ENCODE data around the gene BIRC6.
"Not testable (repeated sequence)": the region's sequence is repeated elsewhere in the genome, so short reads cannot be mapped to it uniquely, and the experiment has no call there.

BIRC6 gene

DNA sequence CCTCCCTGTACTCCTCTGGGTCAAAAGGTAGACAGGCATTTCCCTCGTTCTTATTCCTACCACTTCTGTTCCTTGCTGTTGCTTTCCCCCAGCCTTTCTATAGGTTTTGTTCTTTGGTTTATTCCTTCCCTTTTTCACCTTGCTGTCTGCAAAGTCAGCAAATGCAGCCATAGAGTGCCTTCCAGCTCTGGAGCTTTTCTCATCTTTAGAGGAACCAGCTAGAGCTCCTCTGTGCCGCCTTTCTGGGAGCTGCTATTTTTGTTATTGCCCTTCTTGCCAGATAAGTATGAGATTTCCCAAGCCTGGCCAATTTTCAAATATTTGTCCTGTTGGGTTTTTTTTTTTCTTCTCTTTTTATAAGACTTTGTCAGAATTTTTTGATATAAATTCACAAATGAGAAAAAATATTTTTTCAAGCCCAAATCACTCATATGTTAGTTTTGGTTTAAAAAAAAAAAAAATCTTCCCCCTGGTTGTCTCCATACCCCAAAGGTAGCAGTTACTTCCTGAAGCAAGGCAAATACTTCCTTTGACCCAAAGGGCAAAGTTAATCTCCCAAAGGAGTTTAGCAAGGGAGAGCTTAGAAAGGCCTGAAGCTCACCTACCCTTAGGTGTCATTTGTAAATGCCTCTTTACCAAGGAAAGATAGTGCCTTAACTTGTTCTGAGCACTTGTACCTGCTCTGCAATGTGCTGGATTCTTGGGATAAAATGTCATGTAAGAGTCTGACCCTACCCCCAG lies 265.9 kb downstream of the BIRC6 start:
- DNase-seq, result no peak

GRCh38 chr2:32623311-32623706 lies 266.5 kb downstream of the BIRC6 start:
- DNase-seq, result no peak

GRCh38 chr2:32624812-32625211 lies 268.0 kb downstream of the BIRC6 start:
- no peak for DNase-seq

GRCh38 chr2:32626639-32627221 lies 269.9 kb downstream of the BIRC6 start:
- no peak for DNase-seq

DNA sequence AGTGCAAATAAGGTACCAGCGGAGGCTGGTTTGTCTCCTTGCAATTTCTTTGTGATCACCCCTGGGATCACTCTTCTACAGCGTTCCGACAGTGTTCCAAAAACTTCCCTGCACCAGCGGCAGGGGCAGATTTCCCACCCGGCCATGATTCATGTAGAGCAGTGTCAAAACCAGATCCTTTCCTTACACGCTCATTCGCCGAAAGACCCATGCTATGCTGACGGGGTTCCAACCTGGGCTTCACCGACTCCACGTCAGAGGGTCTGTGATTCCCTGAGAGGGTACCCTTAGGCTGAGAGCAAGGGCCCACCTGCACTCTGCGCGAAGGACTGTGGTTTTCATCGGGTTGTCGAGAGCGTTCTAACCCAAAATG lies 270.6 kb downstream of the BIRC6 start:
- peak in 1 of 2 donors; percentile 22 for DNase-seq

DNA sequence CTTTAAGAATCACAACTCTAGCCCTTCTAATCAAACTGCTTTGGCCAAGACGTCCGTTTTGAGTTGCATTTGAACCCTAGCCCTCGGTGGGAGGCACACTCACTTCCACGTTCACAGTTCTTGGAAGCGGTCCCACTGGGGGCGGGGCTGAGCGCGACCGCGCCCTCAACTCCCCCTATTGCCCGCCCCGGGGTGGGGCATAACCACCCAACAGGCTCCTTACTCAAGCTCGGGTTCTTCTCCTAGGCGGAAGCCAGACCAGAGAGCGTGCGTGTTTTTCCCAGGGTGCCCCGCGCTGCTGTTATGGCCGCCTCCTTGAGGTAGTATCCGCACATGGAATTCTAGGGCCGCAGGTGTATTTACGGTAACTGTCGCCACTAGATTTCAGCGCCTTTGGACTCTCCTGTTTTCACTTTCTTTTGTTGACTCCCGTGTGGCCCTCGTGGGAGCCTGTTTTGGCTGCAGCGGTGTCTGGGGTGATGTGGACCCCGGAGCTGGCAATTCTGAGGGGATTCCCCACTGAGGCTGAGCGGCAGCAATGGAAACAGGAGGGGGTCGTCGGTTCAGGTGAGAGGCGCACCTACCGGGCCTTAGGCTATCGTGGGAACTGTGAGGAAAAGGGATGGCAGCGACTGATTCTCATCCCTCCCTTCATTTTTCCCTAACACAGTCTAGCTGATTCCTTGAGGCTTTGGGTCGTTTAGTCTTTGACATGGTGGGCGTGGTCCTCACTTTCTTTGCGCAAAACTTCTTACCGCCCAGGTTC lies 271.2 kb downstream of the BIRC6 start, which contains the start of gene TTC27:
Gene TTC27, plus strand, starts transcription at position 237 of the 766 bp plus-strand sequence. Its CDS starts 243 bp downstream, at position 480.
- DNase-seq, result peak; percentile 94

DNA sequence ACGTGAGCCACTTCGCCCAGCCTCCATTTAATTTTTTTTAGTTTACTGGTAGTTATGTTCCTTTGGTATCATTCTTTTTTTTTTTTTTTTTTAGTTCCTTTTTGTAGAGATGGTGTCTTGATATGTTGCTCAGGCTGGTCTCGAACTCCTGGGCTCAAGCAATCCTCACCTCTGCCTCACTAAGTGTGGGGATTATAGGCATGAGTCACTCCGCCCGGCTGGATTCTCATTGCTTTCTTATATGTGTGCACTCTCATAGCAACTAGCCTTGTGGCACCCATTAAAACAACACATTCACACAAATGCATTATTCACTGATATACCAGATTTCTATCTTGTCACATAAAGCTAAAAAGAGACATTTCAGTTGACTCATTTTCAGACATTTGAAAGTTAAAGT lies 275.3 kb downstream of the BIRC6 start:
- no peak for DNase-seq

DNA sequence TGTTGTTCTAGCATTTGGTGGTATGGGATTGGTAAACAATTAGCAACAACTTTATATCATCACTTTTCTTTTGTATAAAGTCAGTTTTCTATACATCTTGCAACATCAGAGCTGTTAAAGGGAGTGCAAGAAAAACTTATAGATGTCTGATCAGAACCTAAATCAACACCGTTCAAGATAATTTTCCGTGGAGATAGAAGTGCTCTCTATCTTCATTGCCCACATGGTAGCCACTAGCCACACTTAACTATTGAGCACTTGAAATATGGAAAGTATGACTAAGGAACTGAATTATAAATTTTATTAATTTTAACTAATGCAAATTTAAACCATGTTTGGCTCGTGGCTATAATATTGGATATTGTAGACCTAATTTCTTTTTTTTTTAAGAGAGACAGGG lies 276.2 kb downstream of the BIRC6 start:
- no peak for DNase-seq

GRCh38 chr2:32638548-32638947 lies 281.7 kb downstream of the BIRC6 start:
- DNase-seq, result not testable (repeated sequence)

GRCh38 chr2:32641180-32641579 lies 284.4 kb downstream of the BIRC6 start:
- DNase-seq, result no peak

GRCh38 chr2:32647180-32647651 lies 290.4 kb downstream of the BIRC6 start:
- DNase-seq, result no peak

DNA sequence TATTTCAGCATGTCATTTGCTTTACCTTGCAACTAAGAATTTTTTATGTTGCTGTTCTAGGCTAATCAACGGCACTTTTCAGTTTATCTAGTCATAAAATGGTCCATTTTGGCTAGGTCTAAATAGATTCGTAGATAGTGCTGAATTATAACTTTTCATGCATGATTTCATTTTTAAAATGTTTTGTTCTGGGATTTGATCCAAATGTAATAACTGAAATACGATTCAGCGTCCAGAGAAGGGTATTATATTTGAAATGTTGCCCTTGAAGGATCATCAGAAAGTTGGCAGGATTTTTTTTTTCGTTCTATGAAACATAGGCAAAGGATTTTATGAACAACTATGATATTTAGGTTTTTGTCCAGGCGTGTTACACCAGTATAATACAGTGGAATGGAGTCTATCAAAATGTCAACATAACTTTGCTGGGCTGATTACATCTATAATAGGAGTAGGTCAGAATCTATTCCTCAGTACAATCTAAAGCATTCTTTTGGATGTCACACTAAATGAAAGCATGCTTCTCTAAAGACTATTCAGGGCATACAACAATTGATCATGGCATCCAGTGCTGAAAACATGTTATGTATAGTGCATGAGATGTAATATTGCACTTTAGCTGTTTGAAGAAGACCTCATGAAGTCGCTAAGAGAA lies 295.9 kb downstream of the BIRC6 start:
- DNase-seq, result no peak

DNA sequence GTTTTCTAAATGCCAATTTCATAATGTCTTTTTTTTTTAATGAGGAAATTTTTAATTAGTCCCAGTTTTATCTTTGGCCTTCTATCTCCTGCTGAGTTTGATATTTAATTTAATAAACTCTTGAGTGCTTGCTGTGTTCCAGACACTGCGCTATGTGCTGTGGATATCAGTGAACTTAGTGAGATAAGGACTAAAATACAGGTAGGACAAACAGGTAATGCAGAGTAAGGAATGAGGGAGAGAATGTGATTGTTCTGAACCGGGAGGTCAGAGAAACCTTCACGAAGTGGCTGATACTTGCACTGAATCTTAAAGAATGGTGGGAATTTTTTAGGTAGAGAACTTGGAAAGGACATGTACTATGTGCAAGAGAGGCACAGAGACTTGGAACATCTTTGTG lies 299.2 kb downstream of the BIRC6 start:
- no peak for DNase-seq

DNA sequence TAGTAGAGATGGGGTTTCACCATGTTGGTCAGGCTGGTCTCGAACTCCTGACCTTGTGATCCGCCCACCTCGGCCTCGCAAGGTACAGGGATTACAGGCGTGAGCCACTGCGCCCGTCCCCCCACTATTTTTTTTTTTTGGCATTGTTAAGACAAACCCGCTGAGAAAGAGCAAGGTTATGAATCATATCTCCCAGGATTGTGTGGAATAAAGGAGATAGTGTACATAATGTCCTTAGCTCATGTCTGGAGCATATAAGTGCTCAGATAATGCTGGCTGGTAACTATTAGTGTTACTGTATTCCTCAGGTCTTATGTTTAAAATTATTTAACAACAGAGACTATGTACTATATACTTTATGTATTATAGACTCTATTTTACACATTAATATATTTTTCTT lies 307.0 kb downstream of the BIRC6 start:
- no peak for DNase-seq

- no peak for DNase-seq
Measured at GRCh38 chr2:32666704-32667103, 309.9 kb downstream of the BIRC6 start.

- DNase-seq, result no peak
Measured at GRCh38 chr2:32668254-32668653, 311.4 kb downstream of the BIRC6 start.
